SHP77 treated with DMSO at 0.1 percent for 48 hours (cell line): Measurements from ENCODE around the gene COG5.
"Not testable (repeated sequence)": the region's sequence is repeated elsewhere in the genome, so short reads cannot be mapped to it uniquely, and the experiment has no call there.

ENCODE experiments used
- DNase-seq: peaks from one replicate; lab custom pipeline; 2025; lab: John Stamatoyannopoulos, UW

COG5 gene

DNA sequence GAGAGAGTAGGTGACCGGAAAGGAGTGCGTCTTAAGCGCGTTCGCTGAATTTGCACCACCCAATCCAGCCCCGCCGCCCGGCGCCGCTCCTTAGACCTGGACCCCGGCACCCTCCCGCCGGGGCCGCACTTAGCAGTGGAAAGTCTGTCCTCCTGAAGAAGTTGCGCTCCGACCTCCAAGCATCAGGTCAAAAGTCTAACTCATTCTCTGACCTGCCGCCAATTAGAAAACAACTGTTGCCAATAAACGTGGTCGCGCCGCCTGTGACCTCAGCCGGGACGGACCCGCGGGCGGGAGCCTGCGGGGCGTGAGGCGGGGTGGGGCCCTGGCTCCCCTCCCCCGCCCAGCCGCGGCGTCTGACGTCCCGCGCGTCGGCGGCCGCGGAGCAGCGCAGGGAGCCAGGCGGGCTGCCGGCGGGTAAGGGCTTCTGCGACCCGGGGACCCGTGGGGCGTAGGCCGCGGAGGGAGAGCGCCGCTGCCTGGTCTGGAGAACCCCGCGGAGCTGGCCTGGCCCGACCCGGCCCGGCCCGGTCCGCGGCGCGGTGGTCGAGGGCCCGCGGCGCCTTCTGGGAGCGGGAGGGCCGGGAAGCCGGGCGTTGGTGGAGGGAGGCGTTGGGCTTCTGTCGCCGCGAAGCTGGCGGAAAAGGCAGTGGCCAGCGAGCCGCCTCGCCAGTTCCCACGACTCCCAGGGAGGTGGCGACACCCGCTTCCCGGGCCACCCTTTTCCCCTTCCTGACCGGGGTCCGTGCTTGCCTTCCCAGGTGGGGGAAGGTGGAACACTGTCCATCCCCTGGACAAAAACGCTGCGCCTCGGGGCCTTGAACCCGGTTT, 16.4 kb upstream of the COG5 start, which contains the start of gene BCAP29:
Gene BCAP29, plus strand, starts transcription at position 362 of the 831 bp plus-strand sequence. CDS start 527 bp downstream, outside the sequence.
- DNase-seq, result peak; percentile 17

DNA sequence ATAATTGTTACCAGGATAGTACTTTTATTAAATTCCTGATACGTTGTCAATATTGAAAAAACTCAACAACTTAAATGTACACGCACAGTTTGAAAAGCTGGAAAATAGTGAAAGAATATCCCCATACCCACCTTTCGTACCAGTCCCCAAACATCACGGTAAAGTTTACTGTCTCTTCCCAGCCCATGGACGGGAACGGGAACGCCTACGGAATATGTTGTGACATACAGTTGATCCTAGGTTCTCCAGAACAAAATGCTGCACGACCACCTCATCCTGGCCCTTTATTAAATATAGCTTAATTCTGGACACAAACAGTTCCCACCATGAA, 15.8 kb upstream of the COG5 start:
- no peak for DNase-seq

DNA sequence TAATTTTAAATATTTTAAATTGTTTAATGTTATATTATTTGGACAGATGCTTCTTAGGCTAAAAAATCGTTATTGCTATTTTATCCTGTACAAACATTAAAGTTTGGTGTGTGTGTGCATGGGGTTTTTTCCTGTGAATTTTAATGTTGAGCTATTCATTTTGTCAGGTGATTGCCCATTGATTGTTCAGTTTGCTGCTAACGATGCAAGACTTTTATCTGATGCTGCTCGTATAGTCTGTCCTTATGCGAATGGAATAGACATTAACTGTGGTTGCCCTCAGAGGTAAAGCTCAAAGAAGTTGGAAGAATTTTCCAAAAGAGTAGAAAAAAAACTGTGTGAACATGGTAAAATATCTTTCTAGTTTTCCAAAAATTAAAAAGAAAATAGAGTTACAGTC, 9.8 kb upstream of the COG5 start:
- DNase-seq, result no peak

DNA sequence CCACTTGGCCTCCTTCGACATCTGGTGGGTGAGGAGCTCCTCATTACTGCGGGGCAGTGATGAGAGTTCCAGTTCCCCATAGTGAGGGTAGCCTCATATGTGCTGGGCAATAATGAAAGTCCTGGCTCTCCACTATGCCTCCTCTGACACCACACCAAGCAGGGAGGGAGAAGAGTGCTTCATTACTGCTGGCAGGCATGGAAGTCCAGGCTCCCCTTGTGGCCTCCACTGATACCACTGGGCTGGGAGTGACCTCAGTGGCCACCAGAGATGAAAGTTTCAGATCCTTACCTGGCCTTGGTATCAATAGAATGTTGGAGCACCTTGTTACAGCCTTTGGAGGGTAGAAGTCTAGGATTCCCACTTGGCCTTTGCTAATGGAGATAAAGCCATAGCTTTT, 6.6 kb upstream of the COG5 start:
- no peak for DNase-seq

DNA sequence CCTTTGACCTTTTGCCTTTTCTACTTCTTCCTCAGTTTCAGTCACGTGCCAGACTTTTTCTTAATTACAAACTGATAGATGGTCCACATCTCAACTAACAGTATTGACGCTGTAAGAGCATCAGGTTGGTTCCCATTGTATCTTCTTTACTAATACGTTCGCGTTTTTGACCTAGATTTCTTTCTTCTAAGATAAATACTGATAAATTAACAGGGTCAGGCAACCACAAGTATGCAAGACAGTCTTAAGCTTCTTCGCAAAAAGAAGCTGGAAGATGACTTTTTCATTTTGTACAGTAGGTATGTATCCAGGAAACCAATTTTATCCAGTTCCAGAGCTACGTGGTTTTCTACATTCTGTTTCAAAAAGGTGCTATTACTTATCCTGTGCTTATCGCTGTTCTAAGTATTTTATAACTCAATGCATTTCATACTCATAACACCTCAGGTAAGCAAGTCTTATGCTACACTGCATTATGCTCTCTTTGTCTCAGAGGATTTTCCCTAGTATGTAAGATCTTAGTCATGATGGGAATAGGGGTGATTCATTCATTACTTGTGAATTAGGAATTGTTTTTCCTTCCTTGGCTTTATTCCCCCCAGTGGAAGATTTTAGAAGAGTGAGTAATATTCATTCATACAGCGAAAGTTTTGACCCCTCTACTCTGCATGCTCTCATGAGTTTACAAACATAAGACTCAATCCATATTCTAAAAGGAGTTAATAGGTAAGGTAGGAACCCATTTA, 1.0 kb upstream of the COG5 start:
- DNase-seq, result no peak

DNA sequence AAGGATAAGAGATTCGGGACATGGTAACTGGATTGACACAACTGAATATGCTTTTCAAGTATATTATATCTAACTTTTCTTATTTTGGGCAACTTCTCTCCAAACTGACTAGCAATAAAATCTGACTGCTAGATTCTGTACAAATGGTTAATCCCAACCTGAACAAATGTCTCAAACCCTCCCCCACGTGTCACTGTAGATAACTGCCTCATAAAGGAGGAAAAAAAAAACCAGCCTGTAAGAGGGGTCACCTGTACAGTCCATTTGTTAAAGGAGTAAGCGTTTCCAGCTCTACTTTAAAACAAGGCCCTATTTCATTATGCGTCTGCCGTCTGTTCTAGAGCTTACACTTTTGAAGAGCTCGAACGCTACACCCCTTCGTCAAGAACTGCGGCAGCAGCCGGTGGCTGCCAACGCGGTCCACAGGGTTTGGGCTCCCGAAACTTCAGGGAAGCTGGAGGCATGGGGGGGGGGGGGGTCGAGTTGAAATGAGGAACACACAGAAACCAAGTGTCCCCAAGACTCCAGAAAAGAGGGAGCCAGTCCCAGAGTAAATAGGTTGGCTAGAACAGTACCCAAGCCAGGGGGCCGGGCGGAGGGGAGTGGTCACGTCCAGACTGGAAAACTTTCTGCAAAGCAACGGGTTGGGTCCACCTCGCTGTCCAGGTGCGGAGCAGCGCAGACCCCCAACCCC, 492 bp downstream of the COG5 start:
- DNase-seq, result peak; percentile 2

DNA sequence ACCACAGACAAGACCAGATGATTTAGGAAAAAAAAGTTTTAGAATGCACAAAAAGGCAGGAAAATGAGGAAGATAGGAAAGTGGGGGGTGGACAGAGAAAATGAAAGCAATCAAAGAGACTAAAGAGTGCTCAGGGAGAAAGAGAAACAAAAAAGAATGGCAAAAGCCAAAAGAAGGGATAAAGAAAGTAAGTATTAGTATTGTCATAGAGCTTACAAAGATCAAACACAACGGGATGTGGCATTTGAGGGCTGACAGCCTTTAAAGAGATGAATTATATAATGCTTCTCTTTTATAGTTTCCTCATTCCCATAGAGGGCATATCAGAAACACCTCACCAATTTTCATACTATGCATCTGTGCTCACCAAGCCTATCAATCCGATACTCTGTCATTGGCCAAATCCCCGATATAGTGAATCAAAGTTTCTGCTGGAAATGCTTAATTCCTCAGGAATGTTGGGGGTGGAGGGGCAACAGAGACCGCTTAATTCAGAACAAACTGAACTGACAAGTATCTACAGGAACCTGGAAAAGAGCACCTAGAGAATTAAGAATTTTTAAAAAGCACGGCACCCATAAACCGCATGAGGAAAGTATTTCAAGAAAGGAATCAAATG, 2.7 kb downstream of the COG5 start:
- DNase-seq, result no peak

DNA sequence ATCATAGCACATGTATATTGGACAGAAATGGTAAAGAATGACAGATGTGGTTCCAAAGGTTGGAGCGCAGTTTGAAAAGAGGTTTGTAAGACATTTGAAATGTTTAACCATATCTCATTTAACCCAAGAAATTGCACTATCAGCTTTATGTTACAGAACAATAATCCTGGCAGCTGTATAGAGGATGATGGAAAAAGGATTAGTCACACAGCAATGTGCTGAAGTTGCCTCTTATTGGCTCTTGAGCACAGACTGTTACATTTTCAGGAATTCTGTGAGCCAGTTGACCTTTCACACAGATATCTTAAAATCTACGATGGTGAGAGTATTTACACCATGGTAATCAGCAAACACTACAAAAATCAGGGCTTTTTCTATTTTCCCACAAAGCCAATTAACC, 3.9 kb downstream of the COG5 start:
- no peak for DNase-seq

DNA sequence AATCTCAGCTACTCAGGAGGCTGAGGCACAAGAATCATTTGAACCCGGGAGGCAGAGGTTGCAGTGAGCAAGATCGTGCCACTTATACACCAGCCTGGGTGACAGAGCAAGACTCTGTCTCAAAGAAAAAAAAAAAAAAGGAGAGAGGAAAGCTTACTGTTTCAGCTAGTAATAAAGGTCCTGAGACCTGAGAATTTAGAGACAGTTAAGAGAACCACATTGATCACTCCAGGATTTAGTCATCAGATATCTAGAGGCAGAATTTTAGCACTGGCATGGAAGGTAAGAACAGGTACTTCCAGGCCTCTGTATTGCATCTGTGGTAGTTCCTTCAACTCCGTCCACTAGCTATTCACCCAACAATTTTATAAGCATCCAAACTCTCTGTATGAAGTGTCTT, 7.8 kb downstream of the COG5 start:
- no peak for DNase-seq

DNA sequence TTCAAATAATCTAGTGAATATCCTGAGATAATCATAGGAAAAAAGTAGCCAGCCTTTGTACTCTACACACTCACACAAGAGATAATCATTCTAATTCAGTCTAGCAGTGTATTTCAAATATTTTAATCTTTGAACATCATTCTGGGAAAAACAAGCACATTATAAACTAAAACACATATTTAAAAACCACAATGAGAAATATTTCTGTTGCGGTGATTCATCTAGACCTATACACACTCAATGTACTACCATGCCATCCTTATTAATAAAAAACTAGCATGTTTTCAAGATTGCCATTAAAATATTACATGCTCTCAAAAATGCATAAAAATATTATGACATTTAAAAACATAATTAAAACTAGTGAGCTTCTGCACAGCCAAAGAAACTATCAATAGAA, 11.8 kb downstream of the COG5 start:
- DNase-seq, result no peak

DNA sequence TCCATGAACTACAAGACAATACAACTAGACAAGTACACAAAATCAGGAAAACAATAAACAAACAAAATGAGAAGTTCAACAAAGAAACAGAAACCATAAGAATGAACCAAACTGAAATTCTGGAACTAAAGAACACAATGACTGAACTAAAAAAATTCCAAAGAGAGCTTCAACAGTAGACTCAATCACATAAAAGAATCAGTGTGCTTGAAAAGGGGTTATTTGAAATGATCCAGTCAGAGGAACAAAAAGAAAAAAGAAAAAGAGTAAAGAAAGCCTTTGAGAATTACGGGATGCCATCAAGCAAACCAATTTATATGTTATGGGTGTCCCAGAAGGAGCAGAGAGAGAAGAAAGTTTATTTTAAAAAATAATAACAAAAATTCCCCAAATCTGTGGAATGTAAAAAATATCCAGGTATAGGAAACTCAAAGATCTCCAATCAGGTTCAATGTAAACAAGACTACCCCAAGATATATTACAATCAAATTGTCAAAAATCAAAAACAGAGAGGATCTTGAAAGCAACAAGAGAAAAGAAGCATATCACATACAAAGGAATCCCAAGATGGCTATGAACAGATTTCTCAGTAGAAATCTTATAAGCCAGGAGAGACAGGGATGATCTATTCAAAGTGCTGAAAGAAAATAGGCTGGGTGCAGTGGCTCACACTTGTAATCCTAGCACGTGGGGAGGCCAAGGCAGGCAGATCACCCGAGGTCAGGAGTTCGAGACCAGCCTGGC, 18.7 kb downstream of the COG5 start:
- DNase-seq, result no peak

DNA sequence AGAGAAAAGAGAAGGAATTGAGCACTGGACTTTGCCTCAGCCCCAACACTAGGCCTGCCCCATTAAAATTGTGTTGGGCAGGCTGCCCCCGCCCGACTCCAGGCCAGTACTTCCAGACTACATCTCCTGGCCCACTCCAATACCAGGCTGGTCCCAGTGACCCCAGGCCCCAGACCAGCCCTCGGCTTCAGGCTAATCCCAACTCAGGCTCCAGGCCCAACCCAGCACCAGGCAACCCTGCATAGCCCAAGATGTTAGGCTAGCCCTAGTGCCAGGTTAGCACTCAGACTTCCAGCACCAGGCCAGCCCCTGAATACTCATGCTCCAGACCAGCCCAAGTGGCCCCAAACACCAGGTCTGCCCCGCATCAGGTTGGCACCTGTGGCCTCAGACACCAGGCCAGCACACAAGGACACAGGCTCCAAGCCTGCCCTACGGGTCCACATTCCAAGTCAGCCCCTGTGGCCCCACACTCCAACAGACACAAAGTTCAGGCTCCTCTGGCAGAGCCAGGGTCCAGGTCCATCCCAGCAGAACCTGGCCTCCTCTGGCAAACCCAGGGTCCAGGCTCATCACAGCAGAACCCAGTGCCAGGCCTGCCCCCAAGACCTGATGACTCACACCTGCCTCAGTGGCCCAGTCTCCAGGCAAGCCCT, 20.3 kb downstream of the COG5 start:
- no peak for DNase-seq

DNA sequence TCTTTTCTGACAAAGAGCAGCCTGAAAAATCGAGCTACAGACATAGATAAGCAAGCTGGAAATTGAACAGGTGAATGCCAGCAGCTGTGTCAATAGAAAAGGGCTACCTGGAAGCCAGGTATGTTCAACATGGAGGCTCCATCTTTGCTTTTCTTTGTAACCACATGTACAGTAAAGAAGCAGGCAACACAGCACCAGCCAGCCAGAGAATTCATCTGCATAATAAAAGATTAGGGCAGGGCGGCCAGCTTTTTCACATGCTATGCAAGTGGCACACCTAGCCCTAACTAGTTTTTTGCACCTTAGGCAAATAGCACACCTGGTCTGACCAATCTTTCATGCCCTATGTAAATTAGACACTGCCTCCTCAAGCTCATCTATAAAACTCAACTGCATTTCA, 25.7 kb downstream of the COG5 start:
- no peak for DNase-seq

DNA sequence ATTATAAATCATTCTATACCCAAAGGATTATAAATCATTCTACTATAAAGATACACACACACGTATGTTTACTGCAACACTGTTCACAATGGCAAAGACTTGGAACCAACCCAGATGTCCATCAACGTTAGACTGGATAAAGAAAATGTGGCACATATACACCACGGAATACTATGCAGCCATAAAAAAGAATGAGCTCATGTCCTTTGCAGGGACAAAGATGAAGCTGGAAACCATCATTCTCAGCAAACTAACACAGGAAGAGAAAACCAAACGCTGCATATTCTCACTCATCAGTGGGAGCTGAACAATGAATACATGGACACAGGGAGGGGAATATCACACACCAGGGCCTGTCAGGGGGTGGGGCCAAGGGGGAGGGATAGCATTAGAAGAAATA, 26.5 kb downstream of the COG5 start:
- not testable (repeated sequence) for DNase-seq

DNA sequence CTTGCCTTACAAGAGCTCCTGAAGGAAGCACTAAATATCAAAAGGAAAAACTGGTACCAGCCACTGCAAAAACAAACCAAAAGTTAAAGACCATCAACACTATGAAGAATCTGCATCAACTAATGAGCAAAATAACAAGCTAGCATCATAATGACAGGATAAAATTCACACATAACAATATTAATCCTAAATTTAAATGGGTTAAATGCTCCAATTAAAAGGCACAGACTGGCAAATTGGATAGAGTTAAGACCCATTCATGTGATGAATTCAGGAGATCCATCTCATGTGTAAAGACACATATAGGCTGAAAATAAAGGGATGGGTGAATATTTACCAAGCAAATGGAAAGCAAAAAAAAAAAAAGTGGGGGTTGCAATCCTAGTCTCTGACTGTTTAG, 29.6 kb downstream of the COG5 start:
- DNase-seq, result no peak

DNA sequence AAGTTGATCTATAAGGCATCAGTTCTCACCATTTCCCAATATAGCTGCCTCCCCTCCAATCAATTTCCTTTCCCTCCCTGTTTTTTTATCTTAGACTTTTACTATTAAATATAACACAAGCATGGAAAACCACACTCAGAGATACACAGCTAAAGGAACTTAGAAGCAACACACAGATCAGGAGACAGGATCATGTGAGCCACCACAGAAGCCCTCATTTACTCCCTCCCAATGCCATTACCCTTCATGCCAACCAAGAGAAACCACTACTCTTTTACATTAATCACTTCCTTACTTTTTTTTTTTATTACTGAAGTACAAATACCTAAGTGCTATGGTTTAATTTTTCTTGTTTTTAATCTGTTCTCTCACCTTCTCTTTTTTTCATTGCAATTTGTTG, 33.0 kb downstream of the COG5 start:
- no peak for DNase-seq

DNA sequence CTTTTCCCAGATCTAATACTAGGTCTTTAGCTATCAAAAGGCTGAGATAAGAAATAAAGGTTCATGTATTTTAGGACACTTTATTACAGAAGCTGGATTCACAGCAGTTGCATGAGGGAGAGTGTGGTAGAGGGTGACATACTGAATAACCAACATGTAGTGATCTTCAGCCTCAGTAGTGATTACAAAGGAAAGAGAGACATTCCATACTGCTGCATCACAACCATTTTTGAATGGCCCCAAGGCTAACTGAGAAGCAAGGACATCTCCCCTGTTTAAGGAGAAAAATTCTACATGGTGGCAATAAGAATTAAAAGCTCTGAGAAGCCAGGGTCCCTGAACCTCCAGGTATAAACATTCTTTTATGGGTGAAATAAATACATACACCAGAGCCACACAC, 35.3 kb downstream of the COG5 start:
- no peak for DNase-seq

DNA sequence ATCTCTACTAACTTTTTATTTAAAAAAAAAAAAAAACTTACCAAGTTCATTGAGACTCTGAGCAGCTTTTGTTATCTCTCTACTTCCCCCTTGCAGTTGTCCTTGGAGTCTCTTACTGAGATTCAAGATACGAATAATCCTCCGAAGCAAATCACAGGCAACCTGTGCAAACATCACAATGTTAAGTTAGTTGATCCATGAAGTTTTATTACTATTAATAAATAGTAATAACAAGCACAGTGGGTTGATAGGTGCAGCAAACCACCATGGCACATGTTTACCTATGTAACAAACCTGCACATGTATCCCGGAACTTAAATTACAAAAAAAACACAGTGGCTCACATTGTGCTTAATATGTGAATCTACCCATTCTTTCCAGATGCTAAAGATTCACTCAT, 36.5 kb downstream of the COG5 start:
- no peak for DNase-seq

DNA sequence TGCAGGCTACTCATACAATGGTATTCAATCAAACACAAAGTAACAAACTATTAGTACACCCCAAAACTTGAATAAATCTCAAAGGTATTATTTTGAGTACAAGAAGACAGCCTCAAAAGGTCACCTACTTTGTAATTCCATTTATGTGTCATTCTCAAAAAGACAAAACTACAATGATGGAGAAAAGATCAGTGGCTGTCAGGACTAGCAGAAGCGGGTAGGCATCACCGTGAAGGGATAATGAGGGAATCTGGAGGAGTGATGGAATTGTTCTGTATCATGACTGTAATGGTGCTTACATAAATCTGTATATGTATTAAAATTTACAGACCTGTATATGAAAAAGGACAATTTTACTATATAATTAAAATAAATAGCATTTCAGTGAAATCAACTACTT, 37.0 kb downstream of the COG5 start:
- no peak for DNase-seq

DNA sequence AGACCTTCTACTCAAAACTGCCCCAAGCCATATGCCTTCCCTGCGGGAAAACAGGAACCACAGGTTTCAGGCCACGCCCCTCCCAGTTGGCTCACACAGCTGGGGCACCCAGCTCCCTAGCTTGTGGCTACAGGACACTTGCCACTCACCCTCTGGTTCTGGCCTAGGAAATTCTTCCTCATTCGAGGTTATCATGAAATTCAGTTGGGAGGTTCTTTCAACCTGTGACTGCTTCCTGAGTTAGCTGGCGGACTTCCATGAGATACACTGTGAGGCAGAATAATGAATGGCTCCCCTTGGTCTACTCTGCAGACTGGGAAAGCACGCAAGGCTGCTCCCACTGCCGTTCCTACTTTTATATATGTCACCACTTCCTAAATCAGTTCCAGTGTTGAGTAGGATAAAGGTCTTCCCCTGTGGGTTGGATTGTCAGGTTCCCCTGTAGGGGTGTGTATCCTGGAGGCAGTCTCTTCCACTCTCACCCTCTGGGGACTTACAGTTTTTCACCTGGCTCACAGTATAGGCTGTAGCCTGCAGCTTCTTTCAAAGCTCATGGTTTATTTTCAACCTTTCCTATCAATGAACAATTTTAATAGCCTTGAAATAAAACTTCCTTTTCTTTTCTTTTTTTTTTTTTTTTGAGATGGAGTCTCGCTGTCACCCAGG, 56.9 kb downstream of the COG5 start:
- peak; percentile 10 for DNase-seq
